HG03442 (cell line): ENCODE results near the gene CRTC3.
"Not testable (repeated sequence)": the region's sequence is repeated elsewhere in the genome, so short reads cannot be mapped to it uniquely, and the experiment has no call there.

ENCODE experiments used
- ATAC-seq: cut with Tn5 transposase; IDR thresholded peaks from one replicate; pipeline ENCODE4 v1.9.1; 2021; ENCODE audit warnings: mild to moderate bottlenecking, moderate library complexity; ENCODE audit not compliant: unreplicated experiment

Gene CRTC3

GRCh38 chr15:90667073-90667754 is 137.5 kb downstream of the CRTC3 start:
- no peak for ATAC-seq

GRCh38 chr15:90667755-90668345 is 138.1 kb downstream of the CRTC3 start:
- not testable (repeated sequence) for ATAC-seq

DNA sequence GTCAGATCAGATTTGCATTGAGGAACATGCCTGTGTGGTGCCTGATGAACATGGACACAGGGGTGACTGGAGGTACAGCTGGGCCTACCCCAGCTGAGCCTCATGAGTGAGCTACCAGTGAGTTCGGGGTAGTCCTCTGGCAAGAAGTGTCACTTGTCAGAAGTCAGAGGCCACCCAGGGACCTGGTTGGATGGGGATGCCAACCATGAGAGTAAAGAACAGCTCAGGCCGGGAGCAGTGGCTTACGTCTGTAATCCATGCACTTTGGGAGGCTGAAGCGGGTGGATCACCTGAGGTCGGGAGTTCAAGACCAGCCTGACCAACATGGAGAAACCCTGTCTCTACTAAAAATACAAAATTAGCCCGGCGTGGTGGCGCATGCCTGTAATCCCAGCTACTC is 140.9 kb downstream of the CRTC3 start:
- ATAC-seq: not testable (repeated sequence)

DNA sequence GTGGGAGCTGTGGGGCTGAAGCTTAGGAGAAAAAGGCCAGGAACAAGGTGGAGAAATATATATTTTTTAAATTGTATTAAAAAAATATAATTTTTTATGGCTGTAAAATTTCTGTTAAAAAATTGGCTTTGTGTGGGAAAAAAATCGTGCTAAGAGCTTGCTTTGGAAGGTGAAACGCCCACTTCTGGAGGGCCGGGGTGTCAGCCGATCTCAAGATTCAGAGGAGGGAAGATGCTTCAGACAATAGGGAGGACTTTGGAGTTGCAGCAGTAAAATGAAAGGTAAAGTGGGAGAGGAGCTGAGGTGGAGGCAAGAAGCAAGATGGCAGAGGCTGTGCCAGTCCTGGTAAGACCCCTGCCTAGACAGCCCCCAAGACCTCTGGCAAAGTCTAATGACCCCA is 141.5 kb downstream of the CRTC3 start:
- ATAC-seq: no peak

DNA sequence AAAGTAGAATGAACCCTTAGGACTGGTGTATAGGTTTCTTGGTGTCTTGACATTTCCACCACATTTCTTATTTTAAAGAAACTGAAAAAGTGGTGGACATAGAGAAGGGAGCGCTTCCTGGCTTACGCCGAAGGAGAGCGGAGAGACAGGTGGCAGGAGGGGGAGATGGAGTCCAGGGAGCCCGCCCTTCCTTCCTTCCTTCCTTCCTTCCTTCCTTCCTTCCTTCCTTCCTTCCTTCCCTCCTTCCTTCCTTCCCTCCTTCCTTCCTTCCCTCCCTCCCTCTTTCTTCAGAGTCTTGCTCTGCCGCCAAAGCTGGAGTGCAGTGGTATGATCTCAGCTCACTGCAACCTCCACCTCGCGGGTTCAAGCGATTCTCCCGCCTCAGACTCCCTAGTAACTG is 143.6 kb downstream of the CRTC3 start:
- ATAC-seq: not testable (repeated sequence)

- ATAC-seq: no peak
These were observed 144.8 kb downstream of the CRTC3 start for GRCh38 chr15:90674476-90674875.

DNA sequence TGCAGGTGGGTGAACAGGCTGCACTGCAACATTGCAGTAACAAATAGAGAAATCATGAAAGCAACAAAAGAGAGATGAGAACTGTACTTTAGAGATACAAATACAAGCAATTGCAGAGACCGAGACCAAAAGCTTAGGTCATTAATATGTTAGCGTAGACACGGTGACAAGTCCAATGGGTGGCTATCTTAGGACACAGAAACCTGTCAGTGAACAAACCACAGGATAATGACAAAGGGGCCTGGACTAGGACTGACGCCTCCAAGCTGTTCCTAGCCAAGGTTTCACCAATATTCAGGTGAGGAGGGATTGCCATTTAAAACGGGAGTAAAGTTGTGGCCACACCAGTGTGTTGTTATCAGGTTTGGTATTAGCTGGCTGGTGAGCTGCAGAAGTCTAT is 145.7 kb downstream of the CRTC3 start:
- ATAC-seq: no peak

DNA sequence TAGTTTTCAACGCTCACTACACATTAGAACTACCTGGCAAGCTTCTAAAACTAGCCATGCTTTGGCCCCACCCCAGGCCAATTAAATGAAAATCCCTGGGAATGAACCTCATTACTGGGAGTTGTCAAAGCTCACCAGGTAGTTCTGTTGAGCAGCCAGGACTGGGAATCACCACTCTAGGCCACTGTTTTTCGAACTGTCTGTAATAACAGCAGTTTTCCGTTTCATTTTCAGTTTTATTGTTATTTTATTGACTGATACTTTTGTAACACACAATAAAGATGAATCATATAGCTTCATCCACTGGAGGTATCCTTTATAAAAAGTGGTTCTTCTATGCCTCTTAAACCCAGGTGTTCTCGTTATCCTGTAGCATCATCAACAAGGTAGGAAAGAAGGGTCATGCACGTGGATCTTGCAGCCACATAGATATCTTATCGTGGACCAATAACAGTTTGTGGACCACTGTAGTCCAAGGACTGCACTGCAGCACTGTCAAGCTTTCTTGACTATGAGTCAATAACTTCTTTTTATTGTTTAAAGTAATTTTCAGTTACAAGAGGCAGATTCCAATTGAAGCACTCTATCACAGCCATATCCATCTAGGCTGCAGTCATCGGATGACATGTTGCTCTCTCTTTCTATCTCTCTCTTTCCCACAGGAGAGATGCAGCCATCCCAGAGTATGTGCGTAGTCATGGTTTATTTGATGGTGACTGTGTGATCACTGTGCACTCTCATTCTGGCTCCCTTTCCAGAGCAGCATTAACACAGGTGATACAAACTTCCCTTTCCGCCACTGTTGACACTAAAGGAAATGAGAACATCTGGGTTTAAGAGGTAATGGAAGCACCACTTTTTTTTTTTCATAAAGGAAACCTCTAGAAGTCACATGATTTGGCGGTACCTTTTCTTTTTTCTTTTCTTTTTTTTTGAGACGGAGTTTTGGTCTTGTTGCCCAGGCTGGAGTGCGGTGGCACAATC is 148.4 kb downstream of the CRTC3 start:
- ATAC-seq: no peak

DNA sequence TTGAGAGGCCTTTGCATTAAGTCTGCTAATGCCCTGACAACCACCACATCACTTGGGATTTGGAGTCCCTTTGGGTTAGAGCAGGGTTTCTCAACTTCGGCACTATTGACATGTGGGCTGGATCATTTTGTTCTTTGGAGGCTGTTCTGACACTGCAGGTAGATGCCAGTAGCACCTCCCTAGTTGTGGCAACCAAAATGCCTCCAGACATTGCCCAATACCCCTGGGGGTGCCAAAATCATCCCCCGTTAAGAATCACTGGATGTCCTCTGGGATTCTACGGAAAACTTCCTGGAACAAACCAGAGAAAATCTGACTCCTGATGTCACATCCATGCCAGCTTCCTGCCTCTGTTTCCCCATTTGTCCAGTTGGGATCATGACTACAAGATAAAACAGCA is 150.2 kb downstream of the CRTC3 start:
- ATAC-seq: no peak

GRCh38 chr15:90680371-90680935 is 150.7 kb downstream of the CRTC3 start:
- no peak for ATAC-seq

DNA sequence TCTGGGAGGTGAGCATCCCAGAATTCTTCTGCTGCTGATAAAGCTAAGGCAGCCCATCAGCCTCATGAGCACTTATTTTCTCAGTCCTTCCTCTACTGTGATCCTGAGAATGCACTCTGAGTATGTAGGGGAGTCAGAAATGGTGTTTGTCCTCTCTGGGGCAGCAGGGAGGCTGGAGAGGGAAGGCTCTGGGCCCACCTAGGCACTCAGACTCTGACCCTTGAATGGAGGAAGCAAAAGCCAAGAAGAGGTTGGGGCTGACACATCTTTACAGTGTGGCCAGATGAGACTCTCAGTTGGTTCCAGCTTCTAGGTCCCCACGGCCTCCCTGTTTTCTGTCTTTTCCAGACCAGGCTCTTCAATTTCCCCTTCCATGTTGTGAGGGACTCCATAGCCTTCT is 151.3 kb downstream of the CRTC3 start:
- ATAC-seq: no peak

DNA sequence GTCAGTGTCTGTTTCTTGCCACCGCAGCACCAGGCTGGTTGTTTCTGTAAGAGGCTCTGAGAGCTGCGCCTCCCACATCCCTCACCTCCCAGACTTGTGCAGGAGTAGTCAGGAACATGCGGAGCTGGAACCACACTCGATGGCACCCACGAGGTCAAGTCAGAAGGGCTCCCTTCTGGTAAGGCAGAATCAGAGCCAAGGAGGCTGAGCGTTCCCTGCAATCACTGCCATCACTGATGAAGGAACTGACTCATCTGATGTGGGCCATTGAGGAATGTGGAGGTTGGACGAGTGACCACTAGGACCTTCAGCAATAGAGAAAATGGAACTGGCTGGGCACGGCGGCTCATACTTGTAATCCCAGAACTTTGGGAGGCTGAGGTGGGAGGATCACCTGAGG is 151.8 kb downstream of the CRTC3 start:
- ATAC-seq: no peak

GRCh38 chr15:90683371-90683770 is 153.6 kb downstream of the CRTC3 start:
- no peak for ATAC-seq

GRCh38 chr15:90683876-90684275 is 154.2 kb downstream of the CRTC3 start:
- ATAC-seq: no peak

DNA sequence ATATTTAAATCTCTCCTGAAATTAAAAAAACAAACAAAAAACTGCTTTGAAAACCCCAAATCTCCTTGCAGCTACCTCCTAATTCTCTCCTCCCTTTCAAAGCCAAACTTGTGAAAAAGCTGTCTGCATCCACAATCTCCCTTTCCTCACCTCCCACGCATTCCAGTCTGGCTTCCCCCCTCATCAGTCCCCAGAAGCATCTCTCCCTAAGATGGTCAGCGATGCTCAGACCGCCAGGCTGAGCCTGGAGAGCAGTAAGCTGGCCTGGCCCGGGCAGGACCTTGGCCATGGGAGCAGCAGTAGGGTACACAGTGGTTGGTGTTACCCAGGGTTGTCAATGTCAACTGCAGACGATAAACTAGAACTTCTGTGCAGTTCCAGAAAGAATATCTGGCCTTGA is 154.6 kb downstream of the CRTC3 start:
- ATAC-seq: no peak

GRCh38 chr15:90685591-90686434 is 156.1 kb downstream of the CRTC3 start:
- ATAC-seq: peak; percentile 24

GRCh38 chr15:90686435-90687218 is 156.9 kb downstream of the CRTC3 start:
- ATAC-seq: peak; percentile 73

- not testable (repeated sequence) for ATAC-seq
These were observed 159.7 kb downstream of the CRTC3 start for GRCh38 chr15:90689326-90689961.

GRCh38 chr15:90690585-90690984 is 160.9 kb downstream of the CRTC3 start:
- no peak for ATAC-seq
